ENCODE results near the gene CFLAR.

DNA sequence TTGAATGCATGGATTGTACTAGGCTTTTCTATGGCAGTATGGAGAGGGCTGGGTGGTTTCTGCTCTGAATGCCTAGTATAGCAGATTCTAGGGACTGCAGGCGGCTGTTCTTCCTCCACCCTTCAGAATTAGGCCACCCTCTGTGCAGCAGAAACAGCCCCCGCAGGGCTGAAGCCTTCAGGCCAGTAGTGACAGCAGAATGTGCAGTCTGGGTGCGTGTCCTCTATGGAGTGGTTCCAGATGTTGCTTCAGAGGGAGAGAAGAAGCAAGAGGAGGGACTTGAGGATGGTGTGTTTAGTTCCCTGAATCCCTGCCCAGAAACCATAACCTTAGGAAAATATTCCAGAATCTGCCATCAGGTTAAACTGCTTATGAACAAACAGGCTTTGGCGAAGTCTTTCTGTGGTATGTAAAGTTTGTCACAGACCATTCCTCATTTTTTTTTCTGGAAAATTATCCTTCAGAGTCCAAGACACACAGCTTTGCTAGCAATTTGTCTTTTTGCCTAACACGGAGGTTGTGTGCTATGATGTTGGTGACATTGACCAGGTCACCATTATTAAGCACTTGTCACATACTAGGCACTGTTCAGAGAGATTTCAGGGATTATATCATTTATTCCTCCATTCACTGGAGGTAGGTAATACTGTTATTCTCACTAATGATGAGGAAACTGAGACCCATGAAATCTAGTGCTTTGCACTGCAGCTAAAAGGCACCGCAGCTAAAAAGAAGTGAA is 88.1 kb downstream of the CFLAR start:
- TF ChIP-seq, protein P1, sequence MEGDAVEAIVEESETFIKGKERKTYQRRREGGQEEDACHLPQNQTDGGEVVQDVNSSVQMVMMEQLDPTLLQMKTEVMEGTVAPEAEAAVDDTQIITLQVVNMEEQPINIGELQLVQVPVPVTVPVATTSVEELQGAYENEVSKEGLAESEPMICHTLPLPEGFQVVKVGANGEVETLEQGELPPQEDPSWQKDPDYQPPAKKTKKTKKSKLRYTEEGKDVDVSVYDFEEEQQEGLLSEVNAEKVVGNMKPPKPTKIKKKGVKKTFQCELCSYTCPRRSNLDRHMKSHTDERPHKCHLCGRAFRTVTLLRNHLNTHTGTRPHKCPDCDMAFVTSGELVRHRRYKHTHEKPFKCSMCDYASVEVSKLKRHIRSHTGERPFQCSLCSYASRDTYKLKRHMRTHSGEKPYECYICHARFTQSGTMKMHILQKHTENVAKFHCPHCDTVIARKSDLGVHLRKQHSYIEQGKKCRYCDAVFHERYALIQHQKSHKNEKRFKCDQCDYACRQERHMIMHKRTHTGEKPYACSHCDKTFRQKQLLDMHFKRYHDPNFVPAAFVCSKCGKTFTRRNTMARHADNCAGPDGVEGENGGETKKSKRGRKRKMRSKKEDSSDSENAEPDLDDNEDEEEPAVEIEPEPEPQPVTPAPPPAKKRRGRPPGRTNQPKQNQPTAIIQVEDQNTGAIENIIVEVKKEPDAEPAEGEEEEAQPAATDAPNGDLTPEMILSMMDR (IDR thresholded peaks at IDR 0.05): no peak
- TF ChIP-seq POLR2A (IDR thresholded peaks at IDR 0.05): no peak

Data from tibial nerve (tissue), 3 donors.